Amygdala (tissue), 56 donors: ENCODE results near the gene FCRL6.

Experiments
- DNase-seq, 56 donors: peaks; one replicate each; lab custom pipeline; 2025; lab: John Stamatoyannopoulos, UW

Gene FCRL6, protein sequence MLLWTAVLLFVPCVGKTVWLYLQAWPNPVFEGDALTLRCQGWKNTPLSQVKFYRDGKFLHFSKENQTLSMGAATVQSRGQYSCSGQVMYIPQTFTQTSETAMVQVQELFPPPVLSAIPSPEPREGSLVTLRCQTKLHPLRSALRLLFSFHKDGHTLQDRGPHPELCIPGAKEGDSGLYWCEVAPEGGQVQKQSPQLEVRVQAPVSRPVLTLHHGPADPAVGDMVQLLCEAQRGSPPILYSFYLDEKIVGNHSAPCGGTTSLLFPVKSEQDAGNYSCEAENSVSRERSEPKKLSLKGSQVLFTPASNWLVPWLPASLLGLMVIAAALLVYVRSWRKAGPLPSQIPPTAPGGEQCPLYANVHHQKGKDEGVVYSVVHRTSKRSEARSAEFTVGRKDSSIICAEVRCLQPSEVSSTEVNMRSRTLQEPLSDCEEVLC

DNA sequence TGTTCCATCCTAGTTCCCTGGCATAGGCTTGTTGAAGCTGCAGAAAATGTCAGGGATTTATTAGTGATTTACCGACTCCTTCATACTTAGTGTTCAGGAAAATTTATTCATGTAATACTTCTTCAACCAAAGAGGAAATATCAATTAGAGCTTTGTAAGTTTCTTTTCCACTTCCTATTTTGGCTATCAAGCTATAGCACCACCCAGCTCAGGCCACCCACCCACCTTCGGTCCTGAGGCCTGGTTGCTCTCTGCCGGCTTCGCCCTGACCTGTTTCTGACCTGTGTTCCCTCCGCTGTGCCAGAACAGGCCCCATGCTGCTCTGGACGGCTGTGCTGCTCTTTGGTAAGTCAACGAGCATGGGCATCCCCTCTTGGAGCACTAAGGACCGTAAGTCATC, at the start of gene FCRL6:
Gene FCRL6, plus strand, starts transcription at position 250 of the 400 bp plus-strand sequence. Its CDS starts 65 bp downstream, at position 315.
- no peak for DNase-seq

DNA sequence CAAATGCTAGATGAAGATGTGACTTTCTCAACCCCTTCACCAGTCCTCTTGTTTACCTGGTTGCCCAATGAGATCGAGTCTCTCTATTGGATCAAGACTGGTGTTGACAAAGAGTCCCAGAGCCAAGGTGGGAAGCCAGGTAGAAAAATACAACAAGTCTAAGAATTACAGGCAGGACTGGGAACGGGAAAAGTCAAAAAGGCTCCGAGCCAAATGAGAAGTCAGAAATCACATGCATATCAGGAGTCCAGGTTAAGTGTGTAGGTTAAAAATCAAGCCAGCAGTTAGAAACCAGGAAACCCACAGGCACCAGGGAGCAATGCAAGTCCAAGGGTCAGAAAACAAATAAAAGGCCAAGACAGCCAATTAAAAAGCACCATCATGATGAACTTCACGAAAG, 48.8 kb upstream of the FCRL6 start:
- no peak for DNase-seq

DNA sequence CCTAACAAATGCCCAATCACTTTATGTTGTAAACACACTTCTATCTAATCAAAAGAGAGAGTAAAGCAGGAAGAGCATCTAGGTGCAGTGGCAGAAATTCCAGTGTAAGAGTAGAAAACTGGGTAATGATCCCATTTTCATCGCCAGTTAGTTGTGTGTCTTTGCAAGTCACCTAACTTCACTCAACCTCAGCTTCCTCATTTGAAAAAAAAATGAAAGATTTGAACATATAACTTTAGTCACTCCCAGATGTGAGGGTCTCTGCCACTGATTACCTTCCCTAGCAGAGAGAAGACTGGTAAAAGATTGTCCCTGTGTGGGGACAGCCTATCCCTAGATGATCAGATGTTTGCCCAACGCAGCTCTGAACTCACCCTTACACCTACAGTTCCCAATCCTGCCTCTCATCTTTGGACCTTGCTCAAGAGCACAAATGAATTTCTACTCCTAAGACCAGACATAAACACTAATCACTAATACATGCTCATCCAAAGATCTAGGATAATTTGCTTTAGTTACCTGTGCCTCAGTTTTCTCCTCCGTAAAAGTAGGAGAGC, 46.6 kb upstream of the FCRL6 start:
- no peak for DNase-seq

DNA sequence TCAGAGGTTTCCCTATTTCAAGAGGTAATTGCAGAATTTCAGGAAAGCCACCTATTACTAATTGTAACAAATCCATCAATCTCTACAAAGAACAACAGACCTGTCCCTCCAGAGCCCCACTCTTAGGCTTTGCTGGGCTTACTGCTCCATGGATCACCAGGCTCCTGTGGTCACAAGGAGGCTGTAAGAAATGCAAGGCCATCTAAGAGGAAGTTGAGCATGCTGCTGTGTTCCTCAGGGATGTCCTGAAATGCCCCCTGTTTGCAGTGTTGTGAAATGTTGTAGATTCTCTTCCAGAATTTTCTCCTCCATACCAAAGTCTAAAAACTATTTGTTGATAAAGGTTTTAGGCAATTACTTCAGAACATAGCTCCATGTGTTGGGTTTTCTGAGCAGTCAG, 45.8 kb upstream of the FCRL6 start:
- no peak for DNase-seq

DNA sequence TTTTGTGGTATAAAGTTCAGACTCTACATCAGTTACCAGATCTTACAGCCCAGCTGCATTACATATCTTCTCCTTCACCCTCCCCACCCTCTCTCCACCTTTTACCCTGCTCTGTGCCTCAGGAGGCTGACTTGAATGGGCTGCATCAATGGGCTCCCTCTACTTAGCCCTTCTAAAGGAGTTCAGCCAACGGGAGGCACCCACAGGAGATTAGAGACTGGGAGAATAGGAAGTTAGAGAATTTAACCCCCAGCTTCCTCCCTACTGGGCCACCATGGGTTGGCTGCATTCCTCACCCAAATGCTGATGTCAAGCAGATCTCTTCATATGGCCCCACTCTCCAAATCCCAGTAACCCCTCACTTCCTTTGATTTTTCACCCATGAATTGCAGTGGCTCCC, 38.5 kb upstream of the FCRL6 start:
- no peak for DNase-seq

DNA sequence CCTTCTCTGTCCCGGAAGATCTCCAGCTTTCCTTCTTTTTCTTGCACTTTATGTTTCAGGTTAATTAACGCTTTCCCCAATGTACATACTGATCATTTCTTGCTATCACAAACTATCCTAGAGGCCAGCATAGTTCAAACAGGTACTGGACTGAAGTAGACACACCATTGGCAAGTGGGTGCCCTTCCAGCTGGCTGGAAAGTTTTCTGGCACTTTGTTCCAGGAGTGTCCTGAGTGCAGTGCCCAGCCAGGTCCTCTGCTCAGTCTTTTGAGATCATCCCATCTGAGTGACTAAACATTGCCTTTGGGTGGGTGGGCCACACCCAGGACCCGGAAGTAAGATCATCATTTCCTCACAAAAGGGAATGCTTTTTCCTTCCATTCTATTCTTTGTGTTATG, 36.4 kb upstream of the FCRL6 start:
- DNase-seq: no peak

DNA sequence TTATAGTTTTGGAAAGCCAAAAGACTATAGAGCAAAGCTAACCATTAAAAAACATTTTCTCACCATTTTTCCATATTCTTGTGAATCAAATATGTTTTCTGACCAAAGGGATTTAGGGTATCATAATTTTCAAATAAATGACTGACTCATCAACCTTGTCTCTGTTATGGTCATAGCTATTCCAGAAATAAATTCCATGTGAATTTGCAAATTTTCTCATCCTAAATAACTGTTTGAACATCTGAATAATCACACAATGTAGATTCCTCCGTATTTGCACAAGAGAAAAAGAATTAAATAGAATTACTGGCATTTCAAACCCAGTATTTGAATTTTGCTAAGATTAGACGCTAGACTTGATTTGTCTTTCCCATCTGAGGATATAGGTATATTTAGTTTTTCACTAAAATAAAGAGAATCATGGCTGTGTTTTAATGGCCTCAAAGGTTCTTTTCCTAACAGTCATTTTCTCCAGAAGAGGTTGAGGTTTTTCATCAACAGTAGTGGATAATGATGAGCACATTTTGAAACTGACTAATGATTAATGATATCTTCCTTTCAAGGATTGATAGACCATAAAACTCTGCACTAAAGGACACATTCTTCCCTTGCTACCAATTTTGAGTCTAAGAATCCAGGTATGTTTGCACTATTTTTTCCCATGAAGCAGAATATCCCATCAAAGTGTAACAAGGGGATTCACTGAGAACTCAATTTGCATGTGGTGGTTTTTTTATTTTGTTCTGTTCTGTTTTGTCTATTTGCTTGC, 30.8 kb upstream of the FCRL6 start:
- DNase-seq: no peak

DNA sequence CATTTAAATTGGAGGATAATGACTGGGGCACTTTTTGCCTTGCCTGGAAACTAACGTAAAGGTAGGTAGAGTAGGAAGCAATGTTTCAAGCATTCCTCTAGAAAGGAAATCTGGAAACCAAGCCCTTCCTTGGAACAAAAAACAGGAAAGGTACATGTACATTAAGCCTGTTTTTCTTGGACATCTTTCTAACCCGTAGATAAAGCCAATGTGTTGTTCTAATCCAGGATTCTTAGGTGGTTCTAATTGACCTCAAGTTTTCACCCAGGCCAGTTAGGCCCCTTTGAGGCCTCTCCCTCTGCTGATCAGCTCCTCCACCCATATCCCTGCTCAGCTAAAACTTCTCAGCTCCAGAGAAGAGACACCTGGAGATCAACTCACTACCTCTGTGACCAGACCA, 27.7 kb upstream of the FCRL6 start:
- no peak for DNase-seq

DNA sequence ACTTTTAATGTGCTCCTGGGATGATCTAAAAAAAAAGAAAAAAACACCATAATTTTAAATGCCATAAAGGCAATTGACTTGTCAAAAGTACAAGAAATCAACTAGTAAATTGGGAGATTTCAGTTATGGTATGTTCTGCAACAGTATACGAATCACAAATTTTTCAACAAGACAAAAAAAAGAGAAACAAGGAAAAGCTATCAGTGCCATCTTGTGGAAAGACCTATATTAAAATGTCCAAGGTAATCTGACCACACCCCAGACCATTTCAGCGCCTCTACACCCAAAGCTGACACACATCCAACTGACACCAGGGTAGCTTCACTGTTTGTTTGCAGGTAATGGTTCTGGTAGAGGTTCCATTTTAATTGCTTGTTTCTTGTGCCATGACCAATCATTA, 26.4 kb upstream of the FCRL6 start:
- DNase-seq: no peak

DNA sequence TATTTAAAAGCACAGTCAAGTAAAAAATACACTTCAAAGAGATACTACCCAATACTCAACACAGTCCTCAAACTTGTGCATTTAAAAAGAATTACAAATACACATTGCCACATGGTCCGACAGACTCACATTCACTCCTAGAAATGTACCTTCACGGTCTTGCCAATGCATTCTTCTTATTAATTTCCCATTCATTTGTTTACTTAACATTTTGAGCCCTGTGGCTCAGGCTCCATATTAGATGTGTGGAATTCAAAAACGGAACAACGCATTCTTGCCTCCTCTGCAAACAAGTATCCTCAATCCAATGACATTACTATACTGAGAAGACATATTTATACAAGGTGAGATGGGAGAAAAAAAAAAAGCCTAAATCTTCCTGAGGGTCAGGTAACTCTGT, 23.9 kb upstream of the FCRL6 start:
- no peak for DNase-seq

DNA sequence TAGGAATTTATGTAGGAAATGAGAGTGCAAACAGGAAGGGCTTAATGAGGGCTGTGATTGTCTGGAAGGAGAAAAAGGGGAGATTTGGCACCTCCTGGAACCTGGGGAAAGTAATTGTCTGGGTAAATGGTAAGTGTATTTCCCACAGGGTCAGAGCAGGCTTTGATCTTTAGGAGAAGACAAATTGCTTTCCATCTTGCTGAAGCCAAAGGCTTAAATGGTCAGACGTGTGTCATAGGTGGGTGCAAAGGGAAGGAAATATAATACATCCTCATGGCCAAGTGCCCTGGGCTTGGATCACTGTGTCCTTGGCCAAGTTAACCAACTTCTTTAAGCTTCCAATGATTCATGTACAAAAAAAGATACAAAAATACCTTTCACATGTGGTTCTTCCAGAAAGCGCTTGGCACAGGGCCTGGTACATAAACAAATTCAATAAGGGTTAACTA, 22.7 kb upstream of the FCRL6 start:
- DNase-seq: no peak

DNA sequence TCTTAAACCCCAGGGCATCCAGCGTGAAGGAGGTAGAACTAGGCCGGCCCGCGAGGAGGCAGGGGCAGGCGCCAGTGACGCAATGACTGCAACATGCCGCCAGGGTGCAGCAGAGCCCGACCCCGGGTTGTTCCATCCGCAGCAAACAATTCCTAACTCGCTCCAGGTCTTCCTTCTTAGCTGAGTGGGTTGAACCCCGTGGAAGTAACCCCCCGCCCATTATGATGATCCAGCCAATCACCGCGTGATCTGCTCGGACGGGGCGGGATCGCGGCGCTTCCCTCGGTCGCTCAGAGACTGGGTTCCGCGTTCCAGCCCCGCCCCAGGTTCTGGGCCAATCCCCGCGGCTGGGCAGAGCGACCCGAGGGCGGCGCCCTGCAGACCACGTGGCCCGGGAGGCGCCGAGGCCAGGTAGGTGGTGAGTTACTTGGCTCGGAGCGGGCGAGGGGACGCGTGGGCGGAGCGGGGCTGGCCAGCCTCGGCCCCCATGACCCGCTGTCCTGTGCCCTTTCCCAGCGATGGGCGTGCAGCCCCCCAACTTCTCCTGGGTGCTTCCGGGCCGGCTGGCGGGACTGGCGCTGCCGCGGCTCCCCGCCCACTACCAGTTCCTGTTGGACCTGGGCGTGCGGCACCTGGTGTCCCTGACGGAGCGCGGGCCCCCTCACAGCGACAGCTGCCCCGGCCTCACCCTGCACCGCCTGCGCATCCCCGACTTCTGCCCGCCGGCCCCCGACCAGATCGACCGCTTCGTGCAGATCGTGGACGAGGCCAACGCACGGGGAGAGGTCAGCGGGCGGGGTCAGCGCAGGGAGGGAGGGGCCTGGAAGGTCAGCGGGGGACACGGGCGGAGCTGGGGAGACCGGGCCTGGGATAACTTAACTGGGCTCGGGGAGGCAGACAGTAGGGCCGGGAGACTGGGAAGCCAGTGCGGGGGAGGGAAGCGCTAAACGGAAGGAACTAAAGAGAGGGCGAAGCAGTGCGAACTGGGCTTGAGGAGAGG, 21.3 kb upstream of the FCRL6 start, which contains the start of gene DUSP23:
Gene DUSP23, plus strand, starts transcription at position 380 of the 1,000 bp plus-strand sequence. Its CDS starts 139 bp downstream, at position 519.
- peak; percentile 45 to 97 (median 93) for DNase-seq

DNA sequence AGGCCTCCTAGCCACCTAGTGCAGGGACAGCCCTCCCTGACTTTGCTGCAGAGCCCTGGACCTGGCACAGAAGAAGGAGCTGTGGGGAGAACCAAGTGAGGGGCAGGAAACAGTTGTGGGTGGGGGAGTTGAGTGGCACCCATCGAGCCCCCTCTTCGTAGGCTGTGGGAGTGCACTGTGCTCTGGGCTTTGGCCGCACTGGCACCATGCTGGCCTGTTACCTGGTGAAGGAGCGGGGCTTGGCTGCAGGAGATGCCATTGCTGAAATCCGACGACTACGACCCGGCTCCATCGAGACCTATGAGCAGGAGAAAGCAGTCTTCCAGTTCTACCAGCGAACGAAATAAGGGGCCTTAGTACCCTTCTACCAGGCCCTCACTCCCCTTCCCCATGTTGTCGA, 20.2 kb upstream of the FCRL6 start:
- no peak for DNase-seq

DNA sequence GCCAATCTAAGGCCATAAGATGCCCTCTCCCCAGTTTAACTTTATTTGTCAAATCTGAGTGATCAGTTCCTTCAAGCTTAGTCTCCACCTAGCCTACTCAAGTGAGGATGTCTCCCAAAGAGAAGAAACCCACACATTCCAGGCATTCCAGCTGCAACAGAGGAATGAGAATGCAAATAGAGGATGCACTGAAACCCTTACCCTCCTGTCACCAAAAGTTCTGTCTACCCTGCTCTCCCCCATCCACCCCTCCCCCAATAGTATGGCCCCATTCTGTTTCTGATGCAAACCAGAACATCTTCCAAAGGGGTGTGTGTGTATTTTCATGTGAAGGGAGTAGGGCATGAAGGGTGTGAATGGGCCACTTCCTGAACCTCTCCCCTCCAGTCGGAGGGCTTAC, 18.4 kb upstream of the FCRL6 start:
- no peak for DNase-seq

DNA sequence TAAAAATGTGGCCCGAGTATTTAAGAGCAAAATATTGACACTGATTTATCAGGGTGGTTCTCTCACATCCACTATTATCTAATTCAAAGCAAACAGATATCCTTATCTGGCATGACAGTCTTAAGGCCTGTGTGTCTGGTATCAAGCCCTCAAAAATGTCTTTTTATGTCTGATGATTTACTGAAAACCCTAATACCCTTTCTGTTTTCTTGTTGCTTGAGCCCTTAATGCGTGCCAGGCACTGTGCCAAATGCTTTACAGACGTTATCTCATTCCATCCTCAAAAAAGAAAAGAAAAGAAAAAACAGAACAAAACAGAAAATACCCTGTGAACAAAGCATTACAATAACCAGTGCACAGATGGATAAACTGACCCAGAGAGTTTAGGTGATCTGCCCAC, 15.7 kb upstream of the FCRL6 start:
- DNase-seq: no peak

DNA sequence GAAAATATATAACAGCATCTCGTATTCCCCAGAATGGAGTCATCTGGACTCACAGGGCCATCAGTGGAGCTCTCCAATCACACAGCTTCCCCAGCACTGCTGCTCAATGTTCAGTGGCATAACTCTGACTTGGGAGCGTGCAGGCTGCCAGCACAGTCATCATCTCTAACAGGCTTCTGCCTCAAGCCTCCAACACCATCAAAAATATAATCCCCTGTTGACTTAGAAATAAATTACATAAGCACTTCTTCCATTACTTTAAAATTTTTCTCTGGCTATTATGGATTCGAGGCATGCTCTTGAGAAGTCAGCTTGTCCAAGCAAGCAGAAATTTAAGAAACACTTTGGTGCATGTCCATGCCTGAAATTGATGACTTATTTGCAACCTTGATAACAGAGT, 15.2 kb upstream of the FCRL6 start:
- no peak for DNase-seq

DNA sequence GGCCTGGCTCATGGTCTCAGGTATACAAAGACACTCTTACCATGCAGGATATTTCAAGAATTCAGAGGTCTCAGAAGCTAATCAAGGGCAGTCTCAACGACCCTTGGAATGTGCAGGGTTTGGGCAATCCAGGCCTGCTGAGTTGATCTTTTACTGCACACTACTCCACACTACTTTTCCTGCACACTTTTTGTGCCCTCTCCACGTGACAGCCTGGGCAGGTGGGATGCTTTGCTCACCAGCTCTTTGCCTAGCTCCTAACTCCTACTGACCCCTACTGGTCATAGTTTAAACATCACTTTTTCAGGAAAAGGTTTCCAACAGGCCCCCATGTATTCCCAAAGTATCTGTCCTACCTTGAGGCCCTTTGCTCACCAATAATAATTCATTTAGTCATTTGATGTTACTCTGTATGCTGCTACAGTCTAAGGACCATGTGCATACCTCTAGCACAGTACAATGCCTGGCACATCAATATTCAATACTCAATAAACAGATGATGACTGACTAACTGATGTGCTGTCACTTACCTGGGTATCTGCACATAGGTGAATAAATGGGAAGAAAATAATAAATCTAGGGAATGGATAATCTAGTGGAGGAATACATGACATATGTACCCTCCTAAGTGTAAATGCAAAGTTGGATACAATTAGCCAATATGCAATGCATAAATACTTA, 11.8 kb upstream of the FCRL6 start:
- DNase-seq: no peak

DNA sequence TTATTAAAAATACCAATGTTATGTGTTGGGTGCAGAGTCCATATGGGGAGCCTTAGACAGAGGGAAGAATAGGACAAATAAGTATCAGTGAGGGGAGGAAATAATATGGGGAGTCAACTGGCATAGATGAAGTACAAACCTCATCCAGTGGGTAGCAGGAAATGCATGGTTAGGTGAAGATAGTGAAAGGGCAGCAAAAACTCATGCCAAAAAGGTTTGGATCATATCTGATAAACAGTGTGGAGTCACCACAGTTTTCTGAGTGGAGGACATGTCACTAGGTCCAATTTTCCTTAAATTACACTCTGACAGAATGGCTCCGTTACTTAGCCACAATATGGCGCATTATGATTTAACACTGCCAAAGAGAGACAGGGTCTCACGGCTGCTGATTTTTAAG, 11.1 kb upstream of the FCRL6 start:
- DNase-seq: no peak

DNA sequence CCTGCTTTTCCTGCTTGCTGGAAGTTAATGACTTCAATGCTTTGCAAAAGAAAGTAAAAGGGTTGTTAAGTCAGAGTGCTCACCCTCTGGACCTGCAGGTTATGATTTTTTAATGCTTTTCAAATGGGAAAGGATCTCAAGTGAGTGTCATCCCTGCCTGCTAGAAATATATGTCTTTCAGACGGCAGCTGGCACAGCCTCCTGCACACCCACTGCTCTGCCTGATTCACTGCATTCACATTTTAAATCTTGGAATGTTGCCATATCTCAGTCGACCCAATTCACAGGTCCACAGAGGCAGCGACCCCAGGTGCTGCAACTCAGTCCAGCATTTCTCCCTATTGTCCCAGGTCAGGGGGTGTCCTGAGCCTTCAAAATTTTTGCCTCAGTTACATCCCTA, 10.7 kb upstream of the FCRL6 start:
- DNase-seq: no peak

DNA sequence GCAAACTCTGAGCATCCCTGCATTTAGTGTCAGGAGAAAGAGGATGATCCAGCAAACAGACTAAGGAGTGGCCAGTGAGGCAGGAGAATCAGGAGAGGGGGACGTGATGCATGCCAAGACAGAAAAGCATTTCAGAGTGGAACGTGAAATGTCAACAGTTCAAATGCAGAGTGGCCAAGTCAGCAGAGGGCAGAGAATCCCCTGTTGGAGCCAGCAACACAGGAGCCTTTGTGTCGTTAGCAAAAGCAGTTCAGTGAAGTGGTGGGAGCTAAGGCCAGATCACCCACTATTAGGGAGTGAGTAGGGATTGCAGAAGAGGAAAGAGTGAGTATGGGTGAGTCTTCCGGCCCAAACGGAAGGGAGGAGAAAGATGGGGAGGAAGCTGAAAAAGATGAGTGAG, 6.6 kb upstream of the FCRL6 start:
- DNase-seq: no peak
